Endodermal cell (in vitro differentiated cells): ENCODE measurements around the gene C12orf57. TPM values are rescaled to one million over a fixed set of nuclear protein-coding genes. Genes with fewer than 3 reads are reported as not detected.

Experiments used
- DNase-seq: peaks from one replicate; pipeline ENCODE4 v3.0.0-alpha.2; 2017
- H3K27ac ChIP-seq: 2 replicates; pipeline ENCODE4 v1.5.1; 2013; ENCODE audit warnings: mild to moderate bottlenecking, low read depth, low read length, moderate library complexity
- H3K27me3 ChIP-seq: 2 replicates; pipeline ENCODE4 v1.6.1; 2013; ENCODE audit warnings: mild to moderate bottlenecking, low read length, moderate library complexity; ENCODE audit not compliant: insufficient read depth, control insufficient read depth, poor library complexity, severe bottlenecking
- H3K36me3 ChIP-seq: 2 replicates; pipeline ENCODE4 v1.7.0; 2013; ENCODE audit warnings: mild to moderate bottlenecking, low read length, moderate library complexity; ENCODE audit not compliant: control insufficient read depth, insufficient read depth
- H3K4me1 ChIP-seq: one replicate; pipeline ENCODE4 v1.7.0; 2013; ENCODE audit warnings: low read length; ENCODE audit not compliant: control insufficient read depth, insufficient read depth
- H3K4me3 ChIP-seq: 2 replicates; pipeline ENCODE4 v1.5.1; 2013; ENCODE audit warnings: mild to moderate bottlenecking, low read length, moderate library complexity
- H3K9ac ChIP-seq: 2 replicates; pipeline ENCODE4 v1.6.1; 2013; ENCODE audit warnings: mild to moderate bottlenecking, low read length, moderate library complexity; ENCODE audit not compliant: poor library complexity, severe bottlenecking; ENCODE audit errors: extremely low read depth
- H3K9me3 ChIP-seq: 2 replicates; pipeline ENCODE4 v1.6.1; 2013; ENCODE audit warnings: mild to moderate bottlenecking, low read length, moderate library complexity; ENCODE audit not compliant: control insufficient read depth
- H3K27ac Mint-ChIP-seq: 2 replicates; pipeline ENCODE4 v1.8.0; 2020; ENCODE audit warnings: mixed read lengths
- H3K27me3 Mint-ChIP-seq: 2 replicates; pipeline ENCODE4 v1.8.0; 2021; ENCODE audit warnings: mild to moderate bottlenecking, mixed read lengths; ENCODE audit not compliant: insufficient read depth
- H3K36me3 Mint-ChIP-seq: 2 replicates; pipeline ENCODE4 v1.8.0; 2020; ENCODE audit warnings: low read depth, mixed read lengths
- H3K4me1 Mint-ChIP-seq: 2 replicates; pipeline ENCODE4 v1.8.0; 2020; ENCODE audit warnings: mixed read lengths
- H3K4me3 Mint-ChIP-seq: 2 replicates; pipeline ENCODE4 v1.8.0; 2020; ENCODE audit warnings: mild to moderate bottlenecking, moderate library complexity, mixed read lengths
- H3K9me3 Mint-ChIP-seq: 2 replicates; pipeline ENCODE4 v1.8.0; 2020; ENCODE audit warnings: mild to moderate bottlenecking, mixed read lengths
- CTCF ChIP-seq: fragments of 200-600 bp; sonication (generic); conservative IDR thresholded peaks from 2 replicates; pipeline ENCODE4 v1.5.0; 2021; ENCODE audit warnings: antibody characterized with exemption, mild to moderate bottlenecking
- WGBS, 2 experiments: methylation state at CpG; one replicate each; pipeline versions ENCODE4 v1.1.5 to v1.1.7; 2013; ENCODE audit warnings: missing lambda C conversion rate in 2 of 2, mixed read lengths in 1 of 2; ENCODE audit not compliant: insufficient coverage in 1 of 2, insufficient read length in 1 of 2; 5-methylcytosine and 5-hydroxymethylcytosine counted together
- total RNA-seq, 2 donors: library from RNA; stranded (reverse); fragmentation: NEBNext Ultra II Directional in 1 of 2; extraction: Animal tissue kit (Norgen Biotek cat#: 25700) in 1 of 2; gene quantifications; 2 replicates in 1 of 2; 3 replicates in 1 of 2; pipeline ENCODE4 v1.2.1, GENCODE V29; 2021

C12orf57 gene
- total RNA-seq, 2 donors from 2014 or later = 141 to 257 TPM

GRCh38 chr12:6978188-6978587 is 34.4 kb downstream of the C12orf57 start:
- Histone ChIP-seq H3K27ac (no peak overlapping the region), H3K9ac (no peak overlapping the region), H3K36me3 (peaks cover 75% of the 10 kb centered on the region), H3K4me3 (no peak overlapping the region), H3K27me3 (no peaks in the 10 kb centered on the region), H3K9me3 (no peaks in the 10 kb centered on the region), H3K4me1 (no peaks in the 10 kb centered on the region)
- 87 to 96% methylated on average over 3 to 6 of the region's 6 CpGs for WGBS, 2 experiments
- peaks cover 90% of the 10 kb centered on the region for H3K36me3 Mint-ChIP-seq
- no peak for DNase-seq
- H3K27ac Mint-ChIP-seq = peak overlapping the region; percentile 28
- no peaks in the 10 kb centered on the region for H3K4me1 Mint-ChIP-seq
- no peak for TF ChIP-seq CTCF
- H3K4me3 Mint-ChIP-seq = no peak overlapping the region
- no peaks in the 10 kb centered on the region for H3K27me3 Mint-ChIP-seq
- no peaks in the 10 kb centered on the region for H3K9me3 Mint-ChIP-seq

GRCh38 chr12:6978611-6979011 is 34.8 kb downstream of the C12orf57 start:
- H3K4me3 Mint-ChIP-seq = no peak overlapping the region
- H3K27me3 Mint-ChIP-seq = no peaks in the 10 kb centered on the region
- no peak overlapping the region for H3K27ac ChIP-seq

GRCh38 chr12:6979021-6979420 is 35.2 kb downstream of the C12orf57 start:
- DNase-seq = no peak
- H3K9me3 ChIP-seq = no peaks in the 10 kb centered on the region
- Mint-ChIP-seq H3K4me1 (no peaks in the 10 kb centered on the region), H3K9me3 (no peaks in the 10 kb centered on the region), H3K4me3 (no peak overlapping the region), H3K27me3 (no peaks in the 10 kb centered on the region), H3K27ac (peak overlapping the region; percentile 28), H3K36me3 (peaks cover 83% of the 10 kb centered on the region)
- 92 to 93% methylated on average over 6 of the region's 6 CpGs for WGBS, 2 experiments
- no peak overlapping the region for H3K27ac ChIP-seq
- H3K9ac ChIP-seq = no peak overlapping the region
- no peaks in the 10 kb centered on the region for H3K4me1 ChIP-seq
- no peaks in the 10 kb centered on the region for H3K27me3 ChIP-seq
- TF ChIP-seq CTCF = no peak
- peaks cover 79% of the 10 kb centered on the region for H3K36me3 ChIP-seq
- H3K4me3 ChIP-seq = no peak overlapping the region

More at GRCh38 chr12:6978611-6979011, 34.8 kb downstream of the C12orf57 start:
- DNase-seq = no peak
- no peak for TF ChIP-seq CTCF
- Mint-ChIP-seq H3K36me3 (peaks cover 87% of the 10 kb centered on the region), H3K9me3 (no peaks in the 10 kb centered on the region), H3K27ac (peak overlapping the region; percentile 28), H3K4me1 (no peaks in the 10 kb centered on the region)
- H3K9ac ChIP-seq = no peak overlapping the region
- 93 to 94% methylated on average over 3 of the region's 3 CpGs for WGBS, 2 experiments
- H3K4me1 ChIP-seq = no peaks in the 10 kb centered on the region
- H3K4me3 ChIP-seq = no peak overlapping the region
- no peaks in the 10 kb centered on the region for H3K9me3 ChIP-seq
- no peaks in the 10 kb centered on the region for H3K27me3 ChIP-seq
- peaks cover 79% of the 10 kb centered on the region for H3K36me3 ChIP-seq
